ENCODE data around the gene RPP25. TPM values are rescaled to one million over a fixed set of nuclear protein-coding genes. Genes with fewer than 3 reads are reported as not detected.
A peak's percentile ranks its signal among the peaks of the same experiment; 100 is the strongest.

The RPP25 gene
- total and polyA plus RNA-seq, 10 of the 15 experiments (the other 5 are each of a cell fraction or from before 2014, with no cell fraction given) = 0.41 to 10.8 (median 4.7) TPM

DNA sequence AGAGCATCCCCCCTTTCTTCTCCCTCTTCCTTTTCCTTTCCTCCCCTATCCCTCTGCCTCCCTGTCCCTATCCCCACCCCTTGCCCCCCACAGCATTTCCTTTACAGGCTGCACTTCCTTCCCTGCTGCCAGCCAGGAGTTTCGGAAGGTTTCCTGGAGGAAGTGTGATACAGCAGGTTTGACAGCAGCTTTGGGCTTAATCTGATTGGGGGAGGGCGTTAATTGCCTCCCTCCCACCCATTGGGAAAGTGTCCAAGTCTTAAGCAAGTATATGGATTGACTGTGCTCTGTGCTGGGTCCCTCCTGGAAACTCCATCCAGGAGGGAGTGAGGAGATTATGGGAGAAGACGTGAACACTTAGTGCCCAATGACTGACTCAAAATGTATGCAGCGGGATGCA, 40.6 kb upstream of the RPP25 start (continued):
- TF ChIP-seq, protein P1, sequence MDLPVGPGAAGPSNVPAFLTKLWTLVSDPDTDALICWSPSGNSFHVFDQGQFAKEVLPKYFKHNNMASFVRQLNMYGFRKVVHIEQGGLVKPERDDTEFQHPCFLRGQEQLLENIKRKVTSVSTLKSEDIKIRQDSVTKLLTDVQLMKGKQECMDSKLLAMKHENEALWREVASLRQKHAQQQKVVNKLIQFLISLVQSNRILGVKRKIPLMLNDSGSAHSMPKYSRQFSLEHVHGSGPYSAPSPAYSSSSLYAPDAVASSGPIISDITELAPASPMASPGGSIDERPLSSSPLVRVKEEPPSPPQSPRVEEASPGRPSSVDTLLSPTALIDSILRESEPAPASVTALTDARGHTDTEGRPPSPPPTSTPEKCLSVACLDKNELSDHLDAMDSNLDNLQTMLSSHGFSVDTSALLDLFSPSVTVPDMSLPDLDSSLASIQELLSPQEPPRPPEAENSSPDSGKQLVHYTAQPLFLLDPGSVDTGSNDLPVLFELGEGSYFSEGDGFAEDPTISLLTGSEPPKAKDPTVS (IDR thresholded peaks at IDR 0.05; ENCODE audit: low read depth, low read length) = no peak
- no peak for TF ChIP-seq NFXL1 (IDR thresholded peaks at IDR 0.05; ENCODE audit: borderline replicate concordance)

DNA sequence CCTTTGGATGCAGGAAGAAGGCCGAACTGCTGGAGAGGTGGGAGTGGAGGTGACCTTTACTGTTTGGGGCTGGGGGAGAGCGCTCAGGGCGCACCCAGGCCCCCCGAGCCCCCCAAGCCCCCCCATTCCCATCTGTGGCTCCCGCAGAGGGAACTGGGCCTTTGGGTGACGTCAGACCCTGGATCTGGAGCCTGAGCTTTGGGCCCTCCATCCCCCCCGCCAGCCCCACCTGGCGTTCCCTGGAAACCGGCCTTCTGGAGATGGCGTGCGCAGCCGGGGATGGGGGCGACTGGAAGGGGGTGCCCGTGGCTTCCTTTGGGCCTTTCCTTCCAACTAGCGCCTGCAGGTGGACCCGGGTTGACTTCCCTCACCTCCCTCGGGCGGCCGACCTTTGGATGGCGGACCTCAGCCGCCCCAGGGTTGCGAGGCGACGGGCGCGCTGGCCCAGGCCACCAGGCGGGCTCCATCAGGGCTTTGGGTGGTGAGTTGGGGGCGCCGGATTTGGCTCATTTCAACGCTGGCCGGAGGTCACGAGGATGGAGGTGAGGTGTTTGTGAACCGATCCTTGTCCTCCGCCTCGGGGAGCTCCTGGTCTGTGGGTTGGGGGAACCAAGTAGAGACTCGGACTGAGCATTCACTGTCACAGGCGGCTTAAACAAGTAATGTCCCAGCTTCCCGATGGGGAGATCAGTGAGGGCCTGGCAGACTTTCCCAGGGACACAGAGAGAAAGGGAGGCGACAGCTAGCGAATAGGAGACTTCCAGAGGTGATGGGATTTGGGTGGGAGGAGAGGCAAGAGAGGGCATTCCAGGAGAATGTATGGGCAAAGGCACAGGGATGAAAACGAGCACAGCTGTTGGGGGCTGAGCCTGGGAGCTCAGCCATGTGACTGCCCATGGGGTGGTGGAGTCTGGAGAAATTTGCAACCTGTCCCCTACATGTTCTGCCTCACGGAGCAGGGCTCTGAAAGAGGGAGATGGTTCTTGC, 39.5 kb upstream of the RPP25 start:
- no TSS peak for BruUV-seq (replicated peaks)
- WGBS (ENCODE audit: insufficient coverage, insufficient replicate concordance, low lambda C conversion rate, missing lambda C conversion rate) = 46% methylated on average over 34 of the region's 42 CpGs
- Histone ChIP-seq H3K9ac (ENCODE audit: control insufficient read depth, insufficient read depth, low read length) (peak overlapping the region; percentile 56; the same call in 1 of the 2 replicates), H3K27ac (ENCODE audit: control insufficient read depth, insufficient read depth) (no peak overlapping the region), H3K4me2 (ENCODE audit: control insufficient read depth, insufficient read depth) (peak overlapping the region; percentile 86), H3K36me3 (ENCODE audit: control insufficient read depth in 2 of 2, insufficient read depth in 2 of 2, low read length in 1 of 2) (no peaks in the 10 kb centered on the region), H3K4me3 (peak overlapping the region; percentile 63; the same call in 1 of the 2 replicates), H3K79me2 (ENCODE audit: control insufficient read depth, insufficient read depth, low read length) (no peaks in the 10 kb centered on the region), H3K9me3 (replicated peaks; ENCODE audit: control insufficient read depth, insufficient read depth, low read length) (no peaks in the 10 kb centered on the region), H2AFZ (ENCODE audit: control insufficient read depth, low read depth, low read length) (peak overlapping the region; percentile 72), H3K27me3 (replicated peaks in 1 of 2; ENCODE audit: control insufficient read depth in 2 of 2, insufficient read depth in 2 of 2, low read length in 1 of 2) (no peaks in the 10 kb centered on the region; a peak in 1 of 4 replicates), H4K20me1 (ENCODE audit: control insufficient read depth, insufficient read depth) (no peaks in the 10 kb centered on the region), H3K4me1 (ENCODE audit: control insufficient read depth, insufficient read depth, low read length) (peaks cover 3% of the 10 kb centered on the region; the same call in 1 of the 2 replicates)
- ATAC-seq (no peak), FAIRE-seq (no peak), DNase-seq (ENCODE audit: low read depth, low spot score) (no peak)
- ChIA-PET CTCF (interaction anchor here (0.7 to 1.3 kb wide), 5 partner anchors 27 to 138 kb away, joined by 3 to 5 read pairs (median 3); partner anchors contain the start of gene PPCDC), RAD21 (ENCODE audit: unreplicated experiment) (interaction anchor here (0.6 to 1.2 kb wide), 9 partner anchors 8 to 372 kb away, joined by 3 to 7 read pairs (median 3); partner anchors contain the start of genes MAN2C1 and PPCDC), SMC1A (ENCODE audit: uncharacterized antibody, unreplicated experiment) (interaction anchor here (1.0 to 1.4 kb wide), 3 partner anchors 17 to 95 kb away, joined by 3 read pairs; no protein-coding TSS in a partner anchor), POLR2A (interaction anchor here (0.6 to 1.0 kb wide), 3 partner anchors 10 to 332 kb away, joined by 3 read pairs; partner anchors contain the start of gene COX5A)
- intact Hi-C loops (cut with micrococcal nuclease; ENCODE audit: unreplicated experiment) = no loop called here
- in situ Hi-C loops (cut with MboI) = no loop called here
- no peak for TF ChIP-seq RB1 (IDR thresholded peaks at IDR 0.05; ENCODE audit: borderline replicate concordance)
- no peak for TF ChIP-seq MYC (IDR thresholded peaks at IDR 0.05; ENCODE audit: insufficient read depth, insufficient read length, insufficient replicate concordance, low read length, severe bottlenecking)
- TF ChIP-seq PML (IDR thresholded peaks at IDR 0.05; ENCODE audit: low read length) = no peak
- no peak for TF ChIP-seq HCFC1 (IDR thresholded peaks at IDR 0.05; ENCODE audit: low read length)
- no peak for TF ChIP-seq TBL1XR1 (IDR thresholded peaks at IDR 0.05; ENCODE audit: low read depth, low read length)
- TF ChIP-seq EZH2 (IDR thresholded peaks at IDR 0.05; ENCODE audit: borderline replicate concordance, control insufficient read depth, low read depth, low read length) = no peak
- no peak for TF ChIP-seq SMAD5 (IDR thresholded peaks at IDR 0.05; ENCODE audit: low read depth)
- TF ChIP-seq MTA2 (IDR thresholded peaks at IDR 0.05; ENCODE audit: low read depth) = no peak
- TF ChIP-seq, protein P2, sequence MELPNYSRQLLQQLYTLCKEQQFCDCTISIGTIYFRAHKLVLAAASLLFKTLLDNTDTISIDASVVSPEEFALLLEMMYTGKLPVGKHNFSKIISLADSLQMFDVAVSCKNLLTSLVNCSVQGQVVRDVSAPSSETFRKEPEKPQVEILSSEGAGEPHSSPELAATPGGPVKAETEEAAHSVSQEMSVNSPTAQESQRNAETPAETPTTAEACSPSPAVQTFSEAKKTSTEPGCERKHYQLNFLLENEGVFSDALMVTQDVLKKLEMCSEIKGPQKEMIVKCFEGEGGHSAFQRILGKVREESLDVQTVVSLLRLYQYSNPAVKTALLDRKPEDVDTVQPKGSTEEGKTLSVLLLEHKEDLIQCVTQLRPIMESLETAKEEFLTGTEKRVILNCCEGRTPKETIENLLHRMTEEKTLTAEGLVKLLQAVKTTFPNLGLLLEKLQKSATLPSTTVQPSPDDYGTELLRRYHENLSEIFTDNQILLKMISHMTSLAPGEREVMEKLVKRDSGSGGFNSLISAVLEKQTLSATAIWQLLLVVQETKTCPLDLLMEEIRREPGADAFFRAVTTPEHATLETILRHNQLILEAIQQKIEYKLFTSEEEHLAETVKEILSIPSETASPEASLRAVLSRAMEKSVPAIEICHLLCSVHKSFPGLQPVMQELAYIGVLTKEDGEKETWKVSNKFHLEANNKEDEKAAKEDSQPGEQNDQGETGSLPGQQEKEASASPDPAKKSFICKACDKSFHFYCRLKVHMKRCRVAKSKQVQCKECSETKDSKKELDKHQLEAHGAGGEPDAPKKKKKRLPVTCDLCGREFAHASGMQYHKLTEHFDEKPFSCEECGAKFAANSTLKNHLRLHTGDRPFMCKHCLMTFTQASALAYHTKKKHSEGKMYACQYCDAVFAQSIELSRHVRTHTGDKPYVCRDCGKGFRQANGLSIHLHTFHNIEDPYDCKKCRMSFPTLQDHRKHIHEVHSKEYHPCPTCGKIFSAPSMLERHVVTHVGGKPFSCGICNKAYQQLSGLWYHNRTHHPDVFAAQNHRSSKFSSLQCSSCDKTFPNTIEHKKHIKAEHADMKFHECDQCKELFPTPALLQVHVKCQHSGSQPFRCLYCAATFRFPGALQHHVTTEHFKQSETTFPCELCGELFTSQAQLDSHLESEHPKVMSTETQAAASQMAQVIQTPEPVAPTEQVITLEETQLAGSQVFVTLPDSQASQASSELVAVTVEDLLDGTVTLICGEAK (IDR thresholded peaks at IDR 0.05; ENCODE audit: borderline replicate concordance) = no peak
- TF ChIP-seq, protein P3, sequence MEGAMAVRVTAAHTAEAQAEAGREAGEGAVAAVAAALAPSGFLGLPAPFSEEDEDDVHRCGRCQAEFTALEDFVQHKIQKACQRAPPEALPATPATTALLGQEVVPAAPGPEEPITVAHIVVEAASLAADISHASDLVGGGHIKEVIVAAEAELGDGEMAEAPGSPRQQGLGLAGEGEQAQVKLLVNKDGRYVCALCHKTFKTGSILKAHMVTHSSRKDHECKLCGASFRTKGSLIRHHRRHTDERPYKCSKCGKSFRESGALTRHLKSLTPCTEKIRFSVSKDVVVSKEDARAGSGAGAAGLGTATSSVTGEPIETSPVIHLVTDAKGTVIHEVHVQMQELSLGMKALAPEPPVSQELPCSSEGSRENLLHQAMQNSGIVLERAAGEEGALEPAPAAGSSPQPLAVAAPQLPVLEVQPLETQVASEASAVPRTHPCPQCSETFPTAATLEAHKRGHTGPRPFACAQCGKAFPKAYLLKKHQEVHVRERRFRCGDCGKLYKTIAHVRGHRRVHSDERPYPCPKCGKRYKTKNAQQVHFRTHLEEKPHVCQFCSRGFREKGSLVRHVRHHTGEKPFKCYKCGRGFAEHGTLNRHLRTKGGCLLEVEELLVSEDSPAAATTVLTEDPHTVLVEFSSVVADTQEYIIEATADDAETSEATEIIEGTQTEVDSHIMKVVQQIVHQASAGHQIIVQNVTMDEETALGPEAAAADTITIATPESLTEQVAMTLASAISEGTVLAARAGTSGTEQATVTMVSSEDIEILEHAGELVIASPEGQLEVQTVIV (IDR thresholded peaks at IDR 0.05; ENCODE audit: borderline replicate concordance, partially characterized antibody) = no peak

Data from GM12878 (cell line).